PFSK-1 (cell line): ENCODE measurements around the gene GGT6.

Experiments used
- POLR2AphosphoS5 ChIP-seq: IDR thresholded peaks from 2 replicates; pipeline ENCODE4 v1.6.1; 2012; ENCODE audit warnings: low read depth, mild to moderate bottlenecking, control low read depth, low read length, moderate library complexity
- SIN3A ChIP-seq: IDR thresholded peaks from 2 replicates; pipeline ENCODE4 v1.6.1; 2012; ENCODE audit warnings: mild to moderate bottlenecking, low read length, moderate library complexity, borderline replicate concordance; ENCODE audit not compliant: insufficient read depth
- TAF1 ChIP-seq: IDR thresholded peaks from 2 replicates; pipeline ENCODE4 v1.6.1; 2012; ENCODE audit warnings: low read length, control low read depth, borderline replicate concordance; ENCODE audit not compliant: insufficient read depth
- TF ChIP-seq, protein P1 (sequence below), 2 experiments: IDR thresholded peaks; 2 replicates each; pipeline versions ENCODE4 v1.6.1 to v1.8.0; 2011 to 2012; ENCODE audit warnings: low read depth in 2 of 2, low read length in 2 of 2, control low read depth in 1 of 2, inconsistent platforms in 1 of 2, mild to moderate bottlenecking in 1 of 2, moderate library complexity in 1 of 2; ENCODE audit not compliant: insufficient read depth in 1 of 2

DNA sequence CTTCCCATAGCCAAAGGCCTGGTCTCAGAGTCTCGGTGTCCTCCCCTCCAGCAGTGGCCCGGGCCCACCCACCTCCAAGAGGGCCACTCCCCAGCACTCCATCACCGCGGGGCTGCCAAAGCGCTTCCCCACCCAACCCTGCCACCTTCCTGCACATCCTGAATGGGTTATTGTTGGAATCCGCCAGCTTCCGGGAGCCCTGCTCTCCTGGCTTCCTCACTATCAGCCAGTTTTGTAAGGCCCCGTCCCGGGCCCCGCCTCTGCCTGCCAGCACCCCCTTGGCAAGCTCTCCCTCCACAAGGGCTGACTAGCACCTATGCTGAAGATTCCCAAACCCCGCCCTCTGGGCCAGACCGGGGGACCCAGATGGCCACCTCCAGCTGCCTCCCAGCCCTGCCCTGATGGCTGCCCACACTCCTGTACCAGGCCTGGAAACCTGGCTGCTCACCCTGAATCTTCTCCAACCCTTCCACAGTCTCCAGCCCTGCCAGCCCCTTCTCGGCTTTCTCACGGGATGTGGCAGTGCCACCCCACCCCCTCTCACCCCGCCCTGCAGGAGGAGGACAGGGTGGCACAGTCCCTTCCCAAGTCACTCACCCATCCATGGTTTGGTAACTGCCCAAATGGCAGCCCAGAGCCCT, 19.6 kb downstream of the GGT6 start:
- TF ChIP-seq POLR2AphosphoS5 = no peak
- TF ChIP-seq, protein P1, sequence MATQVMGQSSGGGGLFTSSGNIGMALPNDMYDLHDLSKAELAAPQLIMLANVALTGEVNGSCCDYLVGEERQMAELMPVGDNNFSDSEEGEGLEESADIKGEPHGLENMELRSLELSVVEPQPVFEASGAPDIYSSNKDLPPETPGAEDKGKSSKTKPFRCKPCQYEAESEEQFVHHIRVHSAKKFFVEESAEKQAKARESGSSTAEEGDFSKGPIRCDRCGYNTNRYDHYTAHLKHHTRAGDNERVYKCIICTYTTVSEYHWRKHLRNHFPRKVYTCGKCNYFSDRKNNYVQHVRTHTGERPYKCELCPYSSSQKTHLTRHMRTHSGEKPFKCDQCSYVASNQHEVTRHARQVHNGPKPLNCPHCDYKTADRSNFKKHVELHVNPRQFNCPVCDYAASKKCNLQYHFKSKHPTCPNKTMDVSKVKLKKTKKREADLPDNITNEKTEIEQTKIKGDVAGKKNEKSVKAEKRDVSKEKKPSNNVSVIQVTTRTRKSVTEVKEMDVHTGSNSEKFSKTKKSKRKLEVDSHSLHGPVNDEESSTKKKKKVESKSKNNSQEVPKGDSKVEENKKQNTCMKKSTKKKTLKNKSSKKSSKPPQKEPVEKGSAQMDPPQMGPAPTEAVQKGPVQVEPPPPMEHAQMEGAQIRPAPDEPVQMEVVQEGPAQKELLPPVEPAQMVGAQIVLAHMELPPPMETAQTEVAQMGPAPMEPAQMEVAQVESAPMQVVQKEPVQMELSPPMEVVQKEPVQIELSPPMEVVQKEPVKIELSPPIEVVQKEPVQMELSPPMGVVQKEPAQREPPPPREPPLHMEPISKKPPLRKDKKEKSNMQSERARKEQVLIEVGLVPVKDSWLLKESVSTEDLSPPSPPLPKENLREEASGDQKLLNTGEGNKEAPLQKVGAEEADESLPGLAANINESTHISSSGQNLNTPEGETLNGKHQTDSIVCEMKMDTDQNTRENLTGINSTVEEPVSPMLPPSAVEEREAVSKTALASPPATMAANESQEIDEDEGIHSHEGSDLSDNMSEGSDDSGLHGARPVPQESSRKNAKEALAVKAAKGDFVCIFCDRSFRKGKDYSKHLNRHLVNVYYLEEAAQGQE (IDR thresholded peaks at IDR 0.05; ENCODE audit: insufficient read depth in 1 of 2, low read depth in 2 of 2, low read length in 2 of 2) = no peak
- no peak for TF ChIP-seq TAF1
- TF ChIP-seq SIN3A = no peak
